Activated T-cell treated with anti-CD3 and anti-CD28 coated beads, Interleukin-2, amount 50 U/mL, for 24 hours (primary cell): Measurements from ENCODE around the gene VSTM4.

Experiments used
- DNase-seq: peaks from one replicate; pipeline ENCODE4 v3.0.0-alpha.2; 2020
- H3K27ac Mint-ChIP-seq: 2 replicates; pipeline ENCODE4 v1.8.0; 2020; ENCODE audit warnings: mild to moderate bottlenecking, mixed read lengths
- H3K27me3 Mint-ChIP-seq: 2 replicates; pipeline ENCODE4 v1.8.0; 2020; ENCODE audit warnings: mixed read lengths
- H3K36me3 Mint-ChIP-seq: 2 replicates; pipeline ENCODE4 v1.8.0; 2020; ENCODE audit warnings: low read depth, mixed read lengths
- H3K4me1 Mint-ChIP-seq: 2 replicates; pipeline ENCODE4 v1.8.0; 2020; ENCODE audit warnings: low read depth, mixed read lengths
- H3K4me3 Mint-ChIP-seq: 2 replicates; pipeline ENCODE4 v1.8.0; 2020; ENCODE audit warnings: mild to moderate bottlenecking, moderate library complexity, mixed read lengths
- H3K9me3 Mint-ChIP-seq: 2 replicates; pipeline ENCODE4 v1.8.0; 2020; ENCODE audit warnings: mixed read lengths

Gene VSTM4

GRCh38 chr10:49068672-49069217, 46.6 kb downstream of the VSTM4 start:
- Mint-ChIP-seq H3K9me3 (no peaks in the 10 kb centered on the region), H3K27me3 (peaks cover 20% of the 10 kb centered on the region), H3K4me3 (no peak overlapping the region), H3K27ac (no peak overlapping the region), H3K4me1 (no peaks in the 10 kb centered on the region), H3K36me3 (no peaks in the 10 kb centered on the region)
- DNase-seq = no peak

DNA sequence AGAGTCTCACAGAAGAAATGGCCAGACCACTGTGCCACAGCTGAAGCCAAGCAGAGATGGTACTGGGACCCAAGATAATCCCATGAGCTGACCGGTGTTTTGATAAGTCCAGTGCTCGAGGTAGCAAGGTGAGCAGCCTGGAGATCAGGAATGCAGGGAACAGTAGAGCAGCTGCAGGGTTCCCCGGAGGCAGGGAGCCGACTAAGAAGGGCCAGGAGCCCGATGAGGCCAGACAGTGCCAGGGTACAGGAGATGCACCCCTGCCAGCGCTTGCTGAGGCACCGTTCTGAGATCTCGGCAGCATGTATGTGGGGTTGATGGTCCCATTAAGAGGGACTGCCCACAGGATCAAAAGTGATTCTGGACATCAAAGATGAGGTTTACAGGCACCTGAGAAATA, 47.1 kb downstream of the VSTM4 start:
- no peak for DNase-seq
- H3K36me3 Mint-ChIP-seq = no peaks in the 10 kb centered on the region
- no peak overlapping the region for H3K4me3 Mint-ChIP-seq
- H3K27ac Mint-ChIP-seq = no peak overlapping the region
- H3K4me1 Mint-ChIP-seq = no peaks in the 10 kb centered on the region
- no peaks in the 10 kb centered on the region for H3K9me3 Mint-ChIP-seq
- H3K27me3 Mint-ChIP-seq = peaks cover 20% of the 10 kb centered on the region

GRCh38 chr10:49066944-49067730, 48.2 kb downstream of the VSTM4 start:
- Mint-ChIP-seq H3K4me1 (no peaks in the 10 kb centered on the region), H3K27ac (no peak overlapping the region), H3K36me3 (peaks cover 3% of the 10 kb centered on the region), H3K27me3 (peaks cover 20% of the 10 kb centered on the region), H3K4me3 (no peak overlapping the region), H3K9me3 (peaks cover 6% of the 10 kb centered on the region)
- DNase-seq = no peak

DNA sequence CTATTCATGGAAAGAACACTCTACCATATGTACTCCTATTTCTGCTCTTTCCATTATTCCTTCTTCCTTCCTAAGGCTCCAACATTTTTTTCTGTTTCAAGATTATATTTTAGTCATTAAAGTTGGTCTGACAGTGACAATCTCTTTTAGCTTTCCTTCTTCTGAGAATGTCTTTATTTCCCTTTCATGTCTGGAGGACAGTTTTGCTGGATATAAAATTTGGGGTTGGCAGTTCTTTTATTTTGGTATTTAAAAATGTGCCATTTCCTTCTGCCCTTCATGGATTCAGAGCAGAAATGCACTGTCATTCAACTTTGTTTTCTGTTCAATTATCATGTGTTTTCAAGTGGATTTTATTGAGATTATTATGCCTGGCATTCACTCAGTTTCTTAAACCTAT, 53.1 kb downstream of the VSTM4 start:
- H3K4me3 Mint-ChIP-seq = no peak overlapping the region
- peaks cover 3% of the 10 kb centered on the region for H3K36me3 Mint-ChIP-seq
- peaks cover 20% of the 10 kb centered on the region for H3K27me3 Mint-ChIP-seq
- H3K9me3 Mint-ChIP-seq = peaks cover 20% of the 10 kb centered on the region
- no peaks in the 10 kb centered on the region for H3K4me1 Mint-ChIP-seq
- no peak overlapping the region for H3K27ac Mint-ChIP-seq
- no peak for DNase-seq

DNA sequence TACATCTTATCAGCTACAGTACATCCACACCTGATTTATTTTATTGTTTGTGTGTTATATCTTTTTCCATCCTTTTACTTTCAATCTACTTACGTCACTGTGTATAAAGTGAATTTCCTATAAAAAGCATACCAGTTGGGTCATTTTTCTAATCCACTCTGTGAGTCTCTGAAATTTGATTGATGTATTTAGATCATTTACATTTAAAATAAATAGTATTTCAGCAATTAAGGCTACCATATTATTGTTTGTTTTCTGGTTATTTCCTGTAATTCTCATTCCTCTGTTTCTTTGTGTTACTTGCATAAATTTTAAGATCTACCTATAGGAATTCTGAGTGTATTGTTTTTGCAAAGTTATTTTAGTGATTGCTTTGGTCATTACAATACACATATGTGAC, 53.7 kb downstream of the VSTM4 start:
- Mint-ChIP-seq H3K27ac (no peak overlapping the region), H3K36me3 (peaks cover 3% of the 10 kb centered on the region), H3K4me3 (no peak overlapping the region), H3K9me3 (peaks cover 20% of the 10 kb centered on the region), H3K4me1 (no peaks in the 10 kb centered on the region), H3K27me3 (peaks cover 19% of the 10 kb centered on the region)
- no peak for DNase-seq

DNA sequence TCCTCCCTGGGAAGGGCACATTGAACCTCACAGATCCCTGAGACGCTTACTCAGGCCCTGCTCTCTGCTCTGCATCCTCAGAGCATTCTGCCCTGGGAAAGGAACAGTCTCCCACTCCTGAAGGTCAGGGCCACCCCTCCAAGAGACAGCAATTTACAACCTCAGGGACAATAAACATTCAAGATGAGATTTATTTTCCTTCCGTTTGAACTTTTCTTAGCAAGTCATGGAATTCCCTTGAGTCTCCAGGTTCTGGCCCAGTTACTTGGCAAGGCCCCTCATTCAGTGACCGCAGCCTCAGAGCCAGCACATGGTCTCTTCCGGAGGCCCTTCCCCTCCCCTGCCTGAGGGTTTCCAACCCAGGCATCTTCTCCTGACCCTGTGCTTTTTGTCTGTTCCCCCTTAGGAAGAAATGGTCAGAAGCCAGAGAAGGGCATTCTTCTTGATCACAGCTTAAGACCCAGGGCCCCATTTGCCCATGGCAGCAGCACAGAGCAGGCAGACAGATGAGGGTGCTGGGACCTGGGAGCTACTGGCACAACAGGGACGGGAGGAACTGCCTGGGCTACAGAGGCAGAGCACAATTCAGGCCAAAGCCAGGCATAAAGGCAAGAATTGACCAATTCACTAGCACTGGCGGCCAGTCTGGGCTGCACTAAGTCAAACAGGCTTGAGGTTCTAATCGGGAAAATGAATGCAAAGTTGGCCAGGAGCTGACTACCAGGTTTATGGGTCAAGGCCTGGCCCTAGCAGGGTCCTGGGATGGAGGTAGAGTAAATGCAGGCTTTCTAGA, 56.7 kb downstream of the VSTM4 start:
- Mint-ChIP-seq H3K4me1 (no peaks in the 10 kb centered on the region), H3K4me3 (no peak overlapping the region), H3K27ac (no peak overlapping the region), H3K9me3 (peaks cover 20% of the 10 kb centered on the region), H3K36me3 (peaks cover 3% of the 10 kb centered on the region), H3K27me3 (peaks cover 5% of the 10 kb centered on the region)
- no peak for DNase-seq

DNA sequence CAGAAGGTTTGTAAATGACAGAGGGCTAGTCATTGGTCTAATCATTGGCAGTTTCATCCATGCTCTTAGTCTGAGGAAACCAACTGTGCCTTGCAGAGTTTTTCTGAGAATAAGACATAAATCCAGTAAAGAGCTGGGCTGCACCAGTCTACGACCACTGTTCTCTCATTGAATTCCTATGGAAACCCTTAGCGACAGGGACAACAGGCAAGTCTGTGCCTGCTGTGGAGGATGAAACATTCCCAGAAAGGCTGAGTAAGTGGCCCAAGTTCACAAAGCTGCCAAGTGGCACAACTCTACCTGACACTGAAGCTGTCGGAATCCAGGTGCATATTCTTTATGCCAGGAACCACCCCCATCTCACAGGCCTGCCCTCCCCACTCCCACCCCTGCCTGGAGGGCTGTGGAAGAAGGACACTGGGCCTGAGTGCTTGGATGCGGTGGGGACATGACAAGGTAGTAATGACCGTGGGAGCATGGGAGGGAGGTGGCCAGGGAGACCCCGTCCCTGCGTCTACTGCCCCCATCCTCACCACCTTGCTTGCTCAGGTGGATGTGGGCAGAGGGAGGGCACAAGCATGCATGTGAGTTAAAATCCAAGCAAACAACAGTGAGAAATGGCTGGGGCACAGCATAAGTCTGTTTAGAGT, 58.0 kb downstream of the VSTM4 start:
- Mint-ChIP-seq H3K36me3 (no peaks in the 10 kb centered on the region), H3K27ac (no peak overlapping the region), H3K27me3 (peaks cover 7% of the 10 kb centered on the region), H3K4me3 (no peak overlapping the region), H3K4me1 (no peaks in the 10 kb centered on the region), H3K9me3 (peaks cover 16% of the 10 kb centered on the region)
- no peak for DNase-seq

GRCh38 chr10:49056356-49056755, 59.0 kb downstream of the VSTM4 start:
- Mint-ChIP-seq H3K27ac (no peak overlapping the region), H3K4me3 (no peak overlapping the region), H3K4me1 (no peaks in the 10 kb centered on the region), H3K36me3 (no peaks in the 10 kb centered on the region), H3K9me3 (peaks cover 8% of the 10 kb centered on the region), H3K27me3 (peaks cover 5% of the 10 kb centered on the region)
- no peak for DNase-seq

DNA sequence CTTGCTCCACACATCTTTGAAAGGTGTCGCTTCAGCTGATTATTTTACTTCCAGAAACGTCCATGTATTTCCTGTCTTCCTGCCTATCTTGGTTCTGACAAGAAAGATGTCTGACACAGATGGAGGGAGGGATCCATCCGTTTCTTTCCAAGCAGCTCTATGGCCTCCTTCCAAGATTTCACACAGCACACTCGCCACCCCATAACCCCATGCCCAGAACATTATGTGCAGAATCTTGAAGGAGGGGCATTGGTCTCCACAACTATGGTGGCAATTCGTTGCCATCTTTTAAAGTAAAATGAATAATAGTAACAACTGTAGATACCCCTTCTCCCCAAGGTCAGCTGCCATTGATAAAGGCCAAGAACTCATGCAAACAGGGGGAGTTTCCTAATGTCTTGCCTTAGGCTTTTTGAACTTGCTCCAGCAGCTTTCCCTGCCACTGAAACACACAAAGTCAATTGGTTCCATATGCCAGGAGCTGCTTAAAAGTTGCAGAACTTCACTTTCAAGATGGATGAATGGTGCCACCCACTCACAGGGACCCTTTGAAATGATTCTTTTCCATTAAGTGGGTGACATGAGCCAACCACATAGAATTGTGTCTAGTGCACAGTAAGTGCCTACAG, 60.0 kb downstream of the VSTM4 start:
- Mint-ChIP-seq H3K9me3 (peaks cover 2% of the 10 kb centered on the region), H3K27ac (no peak overlapping the region), H3K36me3 (no peaks in the 10 kb centered on the region), H3K27me3 (peaks cover 2% of the 10 kb centered on the region), H3K4me3 (no peak overlapping the region), H3K4me1 (no peaks in the 10 kb centered on the region)
- no peak for DNase-seq

GRCh38 chr10:49054753-49055152, 60.6 kb downstream of the VSTM4 start:
- H3K9me3 Mint-ChIP-seq = no peaks in the 10 kb centered on the region
- H3K4me1 Mint-ChIP-seq = no peaks in the 10 kb centered on the region
- no peak overlapping the region for H3K27ac Mint-ChIP-seq
- no peak for DNase-seq
- H3K4me3 Mint-ChIP-seq = no peak overlapping the region
- no peaks in the 10 kb centered on the region for H3K36me3 Mint-ChIP-seq
- H3K27me3 Mint-ChIP-seq = peaks cover 2% of the 10 kb centered on the region

DNA sequence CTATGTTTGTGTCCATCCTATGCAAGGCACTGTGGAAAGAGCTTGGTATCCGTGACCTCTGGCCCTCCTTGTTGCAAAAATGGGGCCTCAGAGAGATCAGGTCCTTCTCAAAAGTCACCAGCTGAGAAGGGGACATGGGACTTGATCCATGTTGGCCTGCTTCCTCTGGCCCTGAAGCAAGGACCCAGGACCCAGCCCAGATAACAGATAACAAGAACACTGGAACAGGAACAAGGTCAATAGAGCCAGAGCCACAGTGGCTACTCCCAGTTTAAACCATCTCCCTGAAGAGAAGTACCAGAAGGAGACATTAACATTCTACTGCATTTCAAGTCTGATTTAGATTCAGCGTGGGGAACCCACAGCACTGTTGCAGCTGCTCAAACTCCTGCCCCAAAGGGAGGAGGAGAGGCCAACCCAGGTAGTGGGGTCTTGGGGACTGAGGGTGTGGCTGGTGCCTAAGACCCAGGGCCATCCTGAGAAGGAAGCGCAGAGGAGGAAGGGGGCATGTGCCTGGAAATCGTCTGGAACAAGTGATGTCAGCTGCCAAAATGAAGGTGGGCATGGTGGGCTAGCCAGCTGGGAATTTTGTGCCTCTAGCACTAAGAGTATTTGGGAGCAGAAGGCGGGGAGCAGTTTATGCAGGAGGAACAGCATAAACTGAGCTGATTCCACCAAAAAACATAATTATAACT, 61.2 kb downstream of the VSTM4 start:
- Mint-ChIP-seq H3K27me3 (peaks cover 5% of the 10 kb centered on the region), H3K4me3 (no peak overlapping the region), H3K4me1 (no peaks in the 10 kb centered on the region), H3K36me3 (no peaks in the 10 kb centered on the region), H3K27ac (no peak overlapping the region), H3K9me3 (no peaks in the 10 kb centered on the region)
- DNase-seq = no peak

- Mint-ChIP-seq H3K9me3 (no peaks in the 10 kb centered on the region), H3K36me3 (no peaks in the 10 kb centered on the region), H3K4me1 (no peaks in the 10 kb centered on the region), H3K27ac (no peak overlapping the region), H3K4me3 (no peak overlapping the region), H3K27me3 (peaks cover 5% of the 10 kb centered on the region)
- no peak for DNase-seq
These were observed 62.0 kb downstream of the VSTM4 start for GRCh38 chr10:49053053-49053997.

GRCh38 chr10:49052069-49052468, 63.3 kb downstream of the VSTM4 start:
- H3K4me1 Mint-ChIP-seq = no peaks in the 10 kb centered on the region
- no peaks in the 10 kb centered on the region for H3K36me3 Mint-ChIP-seq
- H3K9me3 Mint-ChIP-seq = no peaks in the 10 kb centered on the region

More at GRCh38 chr10:49052069-49052468, 63.3 kb downstream of the VSTM4 start:
- no peak for DNase-seq
- H3K27ac Mint-ChIP-seq = no peak overlapping the region
- peaks cover 10% of the 10 kb centered on the region for H3K27me3 Mint-ChIP-seq
- H3K4me3 Mint-ChIP-seq = no peak overlapping the region
